Activated naive CD4-positive, alpha-beta T cell treated with anti-CD3 and anti-CD28 coated beads, Interleukin-2, amount 10 ng/mL, durations not matched to agents 7 days and 5 days (primary cell): ENCODE results near the gene METTL27.
"Not testable (repeated sequence)": the region's sequence is repeated elsewhere in the genome, so short reads cannot be mapped to it uniquely, and the experiment has no call there.

ENCODE experiments used
- CTCF ChIA-PET: fragments of 350-600 bp; sonication (Branson Sonifier 250); formaldehyde crosslinking; loops from one replicate; lab custom pipeline; 2021; ENCODE audit warnings: antibody characterized with exemption; lab: Charles Lee
- DNase-seq: peaks from one replicate; pipeline ENCODE4 v3.0.0-alpha.2; 2020
- H3K27ac Mint-ChIP-seq: one replicate; pipeline ENCODE4 v1.8.0; 2021; ENCODE audit warnings: mild to moderate bottlenecking, moderate library complexity, mixed read lengths
- H3K27me3 Mint-ChIP-seq: one replicate; pipeline ENCODE4 v1.8.0; 2021; ENCODE audit warnings: mild to moderate bottlenecking, mixed read lengths
- H3K36me3 Mint-ChIP-seq: one replicate; pipeline ENCODE4 v1.8.0; 2021; ENCODE audit warnings: mixed read lengths
- H3K4me1 Mint-ChIP-seq: one replicate; pipeline ENCODE4 v1.8.0; 2021; ENCODE audit warnings: mixed read lengths
- H3K4me3 Mint-ChIP-seq: one replicate; pipeline ENCODE4 v1.8.0; 2021; ENCODE audit warnings: mild to moderate bottlenecking, moderate library complexity, mixed read lengths
- H3K9me3 Mint-ChIP-seq: one replicate; pipeline ENCODE4 v1.8.0; 2021; ENCODE audit warnings: mixed read lengths

METTL27 gene

DNA sequence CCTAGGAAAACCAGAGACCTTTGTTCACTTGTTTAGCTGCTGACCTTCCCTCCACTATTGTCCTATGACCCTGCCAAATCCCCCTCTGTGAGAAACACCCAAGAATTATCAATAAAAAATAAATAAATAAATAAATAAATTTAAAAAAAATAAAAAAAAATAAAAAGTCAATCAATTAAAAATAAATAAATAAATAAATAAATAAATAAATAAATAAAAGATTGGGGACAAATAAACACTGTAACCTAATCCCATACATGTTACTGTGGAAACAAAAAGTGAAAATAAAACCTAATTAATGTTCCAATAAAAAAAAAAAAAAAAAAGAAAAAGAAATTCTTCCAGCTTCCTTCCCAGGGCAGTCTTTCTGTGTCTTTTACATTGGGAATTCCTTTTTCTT is 5.1 kb downstream of the METTL27 start:
- not testable (repeated sequence) for H3K36me3 Mint-ChIP-seq, H3K27me3 Mint-ChIP-seq, H3K4me3 Mint-ChIP-seq, DNase-seq, H3K27ac Mint-ChIP-seq, H3K9me3 Mint-ChIP-seq
- CTCF ChIA-PET, result interaction anchor here (0.7 kb wide), 1 partner anchor 59 kb away, joined by 4 read pairs; no protein-coding TSS in a partner anchor
- H3K4me1 Mint-ChIP-seq, result peaks cover 10% of the 10 kb centered on the region

DNA sequence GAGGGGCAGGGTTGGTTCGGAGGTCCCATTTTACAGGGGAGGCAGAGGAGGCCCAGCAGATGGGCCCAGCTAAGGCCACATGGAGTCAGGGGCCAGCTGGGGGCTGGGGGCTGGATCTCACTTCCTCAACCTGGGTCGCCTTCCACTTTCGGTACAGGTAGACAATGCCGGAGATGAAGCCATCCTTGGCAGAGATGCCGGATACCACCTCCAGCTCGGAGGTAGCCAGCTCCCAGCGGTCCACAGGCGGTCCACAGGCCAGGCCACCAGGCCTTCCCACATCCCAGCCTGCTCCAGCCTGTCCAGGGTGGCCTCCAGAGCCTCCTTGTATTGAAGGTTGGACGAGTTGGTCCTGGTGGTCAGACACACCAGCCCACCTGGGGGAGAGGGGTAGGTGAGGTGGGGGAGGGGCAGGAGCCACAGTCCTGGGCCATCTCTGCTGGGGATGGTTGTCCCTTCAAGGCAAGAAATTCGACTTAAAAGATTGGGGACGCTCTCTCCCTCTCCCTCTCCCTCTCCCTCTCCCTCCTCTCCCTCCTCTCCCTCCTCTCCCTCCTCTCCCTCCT is 7.6 kb downstream of the METTL27 start:
- CTCF ChIA-PET, result no interaction called here
- Mint-ChIP-seq H3K4me1 (peaks cover 5% of the 10 kb centered on the region), H3K27ac (no peak overlapping the region), H3K4me3 (no peak overlapping the region), H3K36me3 (no peaks in the 10 kb centered on the region), H3K27me3 (peaks cover 13% of the 10 kb centered on the region), H3K9me3 (no peaks in the 10 kb centered on the region)
- DNase-seq, result no peak

DNA sequence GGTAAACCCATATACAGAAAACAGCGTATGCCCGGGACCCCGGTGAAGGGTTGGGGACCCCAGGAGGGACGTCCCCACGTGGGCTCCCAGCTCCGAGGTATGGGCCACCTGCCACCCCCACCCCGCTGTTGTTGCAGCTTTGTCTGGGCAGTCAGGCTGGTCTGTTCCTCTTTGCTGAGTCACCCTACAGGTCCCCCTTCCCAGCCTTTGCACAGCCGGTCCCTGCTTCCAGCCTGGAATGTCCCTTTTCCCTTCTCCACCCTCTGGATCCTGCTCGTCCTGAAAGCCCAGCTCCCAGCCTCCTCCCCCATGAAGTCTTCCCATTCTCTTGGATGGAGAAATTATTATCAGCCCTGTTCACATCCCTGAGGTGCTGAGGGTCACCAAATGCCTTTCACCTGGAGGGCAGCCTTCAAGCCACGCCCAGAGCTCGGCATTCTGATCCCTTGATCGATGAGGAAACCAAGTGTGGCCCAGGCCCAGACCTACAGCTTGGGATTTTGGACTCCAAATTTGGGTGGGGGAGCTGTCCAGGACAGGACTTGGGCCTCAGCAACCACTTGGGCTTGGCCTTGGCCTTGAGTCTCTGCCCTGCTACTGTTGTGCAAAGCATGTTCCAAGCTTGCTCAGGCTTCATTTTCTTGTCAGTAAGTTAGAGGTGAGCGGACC is 8.9 kb downstream of the METTL27 start:
- CTCF ChIA-PET, result interaction anchor here (0.6 kb wide), 1 partner anchor 370 kb away, joined by 3 read pairs; no protein-coding TSS in a partner anchor
- Mint-ChIP-seq H3K4me3 (no peak overlapping the region), H3K36me3 (no peaks in the 10 kb centered on the region), H3K27ac (no peak overlapping the region), H3K27me3 (peaks cover 24% of the 10 kb centered on the region), H3K4me1 (peaks cover 12% of the 10 kb centered on the region), H3K9me3 (no peaks in the 10 kb centered on the region)
- no peak for DNase-seq

DNA sequence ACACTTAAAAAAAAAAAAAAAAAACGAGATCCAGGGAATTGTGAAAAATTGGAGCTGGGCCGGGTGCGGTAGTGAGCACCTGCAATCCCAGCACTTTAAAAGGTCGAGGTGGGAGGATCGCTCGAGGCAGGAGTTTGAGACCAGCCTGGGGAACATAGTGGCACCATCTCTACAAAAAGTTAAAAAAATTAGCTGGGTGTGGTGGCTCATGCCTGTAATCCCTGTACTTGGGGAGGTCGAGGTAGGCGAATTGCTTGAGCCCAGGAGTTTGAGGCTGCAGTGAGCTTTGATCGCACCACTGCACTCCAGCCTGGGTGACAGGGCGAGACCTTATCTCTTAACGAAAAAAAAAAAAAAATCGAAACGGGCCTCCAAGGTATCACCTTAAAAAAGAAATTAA is 9.5 kb downstream of the METTL27 start:
- H3K27ac Mint-ChIP-seq, result no peak overlapping the region
- CTCF ChIA-PET, result no interaction called here
- H3K27me3 Mint-ChIP-seq, result peaks cover 21% of the 10 kb centered on the region
- peaks cover 15% of the 10 kb centered on the region for H3K4me1 Mint-ChIP-seq
- H3K4me3 Mint-ChIP-seq, result no peak overlapping the region
- no peaks in the 10 kb centered on the region for H3K9me3 Mint-ChIP-seq
- no peaks in the 10 kb centered on the region for H3K36me3 Mint-ChIP-seq
- DNase-seq, result no peak

DNA sequence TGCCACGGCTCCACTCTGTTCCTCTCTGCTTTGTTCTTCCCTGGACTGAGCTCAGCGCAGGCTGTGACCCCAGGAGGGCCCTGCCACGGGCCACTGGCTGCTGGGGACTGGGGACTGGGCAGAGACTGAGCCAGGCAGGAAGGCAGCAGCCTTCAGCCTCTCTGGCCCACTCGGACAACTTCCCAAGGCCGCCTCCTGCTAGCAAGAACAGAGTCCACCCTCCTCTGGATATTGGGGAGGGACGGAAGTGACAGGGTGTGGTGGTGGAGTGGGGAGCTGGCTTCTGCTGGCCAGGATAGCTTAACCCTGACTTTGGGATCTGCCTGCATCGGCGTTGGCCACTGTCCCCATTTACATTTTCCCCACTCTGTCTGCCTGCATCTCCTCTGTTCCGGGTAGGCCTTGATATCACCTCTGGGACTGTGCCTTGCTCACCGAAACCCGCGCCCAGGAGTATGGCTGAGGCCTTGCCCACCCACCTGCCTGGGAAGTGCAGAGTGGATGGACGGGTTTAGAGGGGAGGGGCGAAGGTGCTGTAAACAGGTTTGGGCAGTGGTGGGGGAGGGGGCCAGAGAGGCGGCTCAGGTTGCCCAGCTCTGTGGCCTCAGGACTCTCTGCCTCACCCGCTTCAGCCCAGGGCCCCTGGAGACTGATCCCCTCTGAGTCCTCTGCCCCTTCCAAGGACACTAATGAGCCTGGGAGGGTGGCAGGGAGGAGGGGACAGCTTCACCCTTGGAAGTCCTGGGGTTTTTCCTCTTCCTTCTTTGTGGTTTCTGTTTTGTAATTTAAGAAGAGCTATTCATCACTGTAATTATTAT is 10.3 kb downstream of the METTL27 start:
- CTCF ChIA-PET, result no interaction called here
- H3K36me3 Mint-ChIP-seq, result no peaks in the 10 kb centered on the region
- H3K4me3 Mint-ChIP-seq, result no peak overlapping the region
- DNase-seq, result no peak
- H3K27ac Mint-ChIP-seq, result no peak overlapping the region
- no peaks in the 10 kb centered on the region for H3K9me3 Mint-ChIP-seq
- peaks cover 25% of the 10 kb centered on the region for H3K27me3 Mint-ChIP-seq
- H3K4me1 Mint-ChIP-seq, result peaks cover 23% of the 10 kb centered on the region

DNA sequence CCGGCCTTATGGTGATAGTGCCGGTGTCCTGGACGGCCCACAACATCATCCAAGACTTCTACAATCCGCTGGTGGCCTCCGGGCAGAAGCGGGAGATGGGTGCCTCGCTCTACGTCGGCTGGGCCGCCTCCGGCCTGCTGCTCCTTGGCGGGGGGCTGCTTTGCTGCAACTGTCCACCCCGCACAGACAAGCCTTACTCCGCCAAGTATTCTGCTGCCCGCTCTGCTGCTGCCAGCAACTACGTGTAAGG is 10.8 kb downstream of the METTL27 start:
- CTCF ChIA-PET, result no interaction called here
- DNase-seq, result no peak
- Mint-ChIP-seq H3K4me3 (no peak overlapping the region), H3K27me3 (peaks cover 31% of the 10 kb centered on the region), H3K4me1 (peaks cover 28% of the 10 kb centered on the region), H3K9me3 (no peaks in the 10 kb centered on the region), H3K36me3 (no peaks in the 10 kb centered on the region), H3K27ac (no peak overlapping the region)

DNA sequence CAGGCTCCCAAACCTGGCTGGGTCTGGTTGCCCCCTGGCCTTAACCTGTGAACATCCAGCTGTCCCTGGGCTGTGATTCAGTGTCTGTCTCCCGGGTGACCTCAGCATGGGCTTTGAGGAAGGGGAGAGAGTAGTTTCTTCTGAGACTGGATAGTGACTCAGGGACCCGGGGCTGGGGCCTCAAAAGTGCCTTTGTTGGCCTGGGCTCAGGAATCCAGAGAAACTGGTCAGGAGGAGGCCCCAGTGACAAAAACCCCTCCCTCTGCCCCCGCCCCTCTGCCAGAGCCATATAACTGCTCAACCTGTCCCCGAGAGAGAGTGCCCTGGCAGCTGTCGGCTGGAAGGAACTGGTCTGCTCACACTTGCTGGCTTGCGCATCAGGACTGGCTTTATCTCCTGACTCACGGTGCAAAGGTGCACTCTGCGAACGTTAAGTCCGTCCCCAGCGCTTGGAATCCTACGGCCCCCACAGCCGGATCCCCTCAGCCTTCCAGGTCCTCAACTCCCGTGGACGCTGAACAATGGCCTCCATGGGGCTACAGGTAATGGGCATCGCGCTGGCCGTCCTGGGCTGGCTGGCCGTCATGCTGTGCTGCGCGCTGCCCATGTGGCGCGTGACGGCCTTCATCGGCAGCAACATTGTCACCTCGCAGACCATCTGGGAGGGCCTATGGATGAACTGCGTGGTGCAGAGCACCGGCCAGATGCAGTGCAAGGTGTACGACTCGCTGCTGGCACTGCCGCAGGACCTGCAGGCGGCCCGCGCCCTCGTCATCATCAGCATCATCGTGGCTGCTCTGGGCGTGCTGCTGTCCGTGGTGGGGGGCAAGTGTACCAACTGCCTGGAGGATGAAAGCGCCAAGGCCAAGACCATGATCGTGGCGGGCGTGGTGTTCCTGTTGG is 11.4 kb downstream of the METTL27 start, which contains the start of gene CLDN4:
Gene CLDN4, plus strand, starts transcription at position 316 of the 903 bp plus-strand sequence. Its CDS starts 206 bp downstream, at position 522.
- Mint-ChIP-seq H3K4me1 (peaks cover 29% of the 10 kb centered on the region), H3K4me3 (no peak within 1 kb of the TSS), H3K27ac (no peak within 1 kb of the TSS), H3K27me3 (peaks cover 37% of the 10 kb centered on the region), H3K9me3 (no peaks in the 10 kb centered on the region), H3K36me3 (no peaks in the 10 kb centered on the region)
- CTCF ChIA-PET, result no interaction called here
- no peak for DNase-seq

DNA sequence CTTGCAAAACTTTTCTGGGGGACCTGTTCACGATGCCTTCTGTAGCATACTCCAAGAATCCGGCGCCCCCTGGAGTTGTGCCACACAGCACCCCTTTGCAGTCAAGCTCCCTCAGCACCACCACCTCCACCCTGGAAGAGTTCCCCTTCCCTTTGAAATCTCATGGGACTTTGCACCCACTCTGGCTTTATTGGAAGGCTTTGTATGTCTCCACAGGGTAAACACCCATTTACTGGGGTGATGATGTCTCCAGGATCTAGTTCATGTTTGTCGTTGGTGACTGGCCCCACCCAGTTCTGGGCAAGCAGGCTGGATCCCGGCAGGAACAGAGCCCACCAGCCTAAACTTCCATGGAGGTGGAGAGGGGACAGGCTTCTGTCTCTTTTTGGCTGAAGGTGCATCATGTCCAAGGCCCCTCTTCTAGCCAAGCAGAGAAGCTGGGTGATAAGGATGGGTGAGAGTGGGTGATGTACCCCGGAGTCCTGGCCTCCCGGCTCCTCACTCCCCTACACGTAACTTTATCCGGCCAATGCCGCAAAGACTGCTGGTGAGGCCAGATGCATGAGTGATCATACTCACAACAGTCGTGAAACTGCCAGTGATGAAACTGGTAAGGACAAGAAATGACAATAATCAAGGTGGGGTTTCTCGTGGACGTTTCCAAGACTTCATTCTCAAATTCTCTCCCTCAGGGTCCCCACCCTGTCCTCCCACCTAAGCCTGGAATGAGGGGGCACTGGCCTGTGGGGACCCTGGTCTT is 12.2 kb downstream of the METTL27 start:
- H3K4me3 Mint-ChIP-seq, result no peak overlapping the region
- no peak overlapping the region for H3K27ac Mint-ChIP-seq
- no peaks in the 10 kb centered on the region for H3K36me3 Mint-ChIP-seq
- CTCF ChIA-PET, result no interaction called here
- peaks cover 45% of the 10 kb centered on the region for H3K27me3 Mint-ChIP-seq
- no peaks in the 10 kb centered on the region for H3K9me3 Mint-ChIP-seq
- H3K4me1 Mint-ChIP-seq, result peaks cover 29% of the 10 kb centered on the region
- DNase-seq, result no peak

DNA sequence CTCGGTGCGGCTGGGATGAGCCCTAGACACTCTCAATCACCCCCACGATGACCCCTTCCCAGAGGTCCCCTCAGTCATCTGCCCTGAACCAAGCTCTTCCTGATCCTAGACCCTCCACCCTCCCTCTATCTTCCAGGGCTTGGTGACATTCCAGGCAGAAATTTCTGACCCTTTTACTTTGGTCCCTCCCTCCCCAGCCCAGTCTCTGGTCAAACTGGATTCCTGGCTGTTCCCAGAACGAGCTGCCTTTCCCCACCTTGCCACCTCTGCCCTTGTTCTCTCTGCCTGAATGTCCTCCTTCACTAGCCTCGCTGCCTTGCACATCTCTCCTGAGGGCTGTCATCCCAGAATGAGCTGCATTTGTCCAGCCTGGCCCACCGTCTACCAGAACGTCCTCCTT is 12.8 kb downstream of the METTL27 start:
- no peak for DNase-seq
- Mint-ChIP-seq H3K27ac (no peak overlapping the region), H3K9me3 (no peaks in the 10 kb centered on the region), H3K4me3 (no peak overlapping the region), H3K27me3 (peaks cover 50% of the 10 kb centered on the region), H3K36me3 (no peaks in the 10 kb centered on the region), H3K4me1 (peaks cover 29% of the 10 kb centered on the region)
- CTCF ChIA-PET, result no interaction called here

DNA sequence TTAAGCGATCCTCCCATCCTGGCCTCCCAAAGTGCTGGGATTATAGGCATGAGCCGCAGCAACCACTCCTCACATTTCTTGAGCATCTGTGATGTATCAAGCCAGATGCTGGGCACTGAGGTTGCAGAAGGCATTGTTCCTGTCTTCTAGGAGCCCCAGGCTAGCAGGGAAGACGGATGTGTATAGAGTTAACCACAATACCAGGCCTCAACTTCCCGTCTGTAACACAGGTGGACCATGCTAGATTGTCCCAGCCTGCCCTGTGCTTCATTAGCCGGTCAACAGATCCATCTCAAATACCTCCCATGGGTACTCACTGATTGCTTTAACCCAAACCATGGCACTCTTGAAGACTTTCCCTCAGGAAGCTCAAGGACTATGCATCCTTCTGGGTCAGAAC is 13.3 kb downstream of the METTL27 start:
- Mint-ChIP-seq H3K4me3 (no peak overlapping the region), H3K36me3 (no peaks in the 10 kb centered on the region), H3K27ac (no peak overlapping the region), H3K9me3 (no peaks in the 10 kb centered on the region), H3K27me3 (peaks cover 50% of the 10 kb centered on the region), H3K4me1 (peaks cover 29% of the 10 kb centered on the region)
- DNase-seq, result no peak
- CTCF ChIA-PET, result no interaction called here

DNA sequence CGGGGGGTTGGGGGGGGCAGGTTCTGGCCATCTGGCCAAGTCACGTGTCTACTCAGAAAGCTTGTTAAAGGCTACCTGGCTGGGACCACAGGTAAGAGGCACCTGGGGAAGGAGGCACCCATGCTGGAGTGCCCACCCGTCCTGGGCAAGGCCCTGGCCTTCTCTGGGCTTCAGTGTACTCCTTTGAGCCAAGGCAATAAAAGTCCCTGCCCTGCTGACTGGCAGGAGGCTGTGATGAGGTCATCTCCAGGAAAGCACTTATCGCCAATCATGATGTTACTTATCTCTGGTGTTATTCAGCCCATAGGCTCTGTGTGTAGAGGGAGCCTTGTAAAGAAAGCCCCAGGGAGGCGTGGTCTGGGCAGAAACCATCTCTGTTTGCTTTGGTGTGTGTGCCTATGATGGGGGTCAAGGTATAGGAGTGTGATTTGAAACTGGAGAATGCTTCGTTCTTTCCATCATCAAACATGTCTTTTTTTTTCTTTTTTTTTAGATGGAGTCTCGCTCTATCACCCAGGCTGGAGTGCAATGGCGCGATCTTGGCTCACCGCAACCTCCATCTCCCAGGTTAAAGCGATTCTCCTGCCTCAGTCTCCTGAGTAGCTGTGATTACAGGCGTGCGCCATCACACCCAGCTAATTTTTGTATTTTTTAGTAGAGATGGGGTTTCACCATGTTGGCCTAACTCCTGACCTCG is 14.1 kb downstream of the METTL27 start:
- Mint-ChIP-seq H3K36me3 (no peaks in the 10 kb centered on the region), H3K27me3 (peaks cover 50% of the 10 kb centered on the region), H3K27ac (no peak overlapping the region), H3K4me3 (no peak overlapping the region), H3K4me1 (peaks cover 29% of the 10 kb centered on the region), H3K9me3 (no peaks in the 10 kb centered on the region)
- CTCF ChIA-PET, result no interaction called here
- no peak for DNase-seq

DNA sequence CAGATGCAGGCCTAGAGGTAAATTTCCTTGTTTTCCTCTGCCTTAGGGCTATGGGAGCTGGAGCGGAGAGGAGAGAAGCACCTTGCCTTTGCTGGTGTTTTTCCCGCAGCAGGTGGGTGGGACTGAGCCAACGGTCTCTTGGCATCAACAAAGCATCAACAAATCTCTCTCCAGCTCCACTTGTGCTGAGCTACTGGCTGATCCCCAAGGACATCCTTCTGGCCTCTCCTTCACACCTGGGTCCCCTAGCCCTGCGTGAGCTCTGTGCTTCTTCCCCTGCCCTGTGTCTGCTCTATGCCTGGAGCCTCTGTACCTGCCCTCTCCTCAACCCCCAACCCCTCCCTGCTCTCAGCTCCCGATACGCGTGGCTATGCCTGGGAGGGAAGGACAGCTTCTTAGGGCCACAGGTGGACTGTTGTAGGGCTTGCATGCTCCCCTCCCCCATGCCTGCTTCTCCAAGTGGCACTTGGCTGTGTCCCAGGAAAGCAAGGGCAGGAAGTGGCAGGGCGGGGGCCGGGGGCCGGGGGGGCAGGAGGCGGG is 14.7 kb downstream of the METTL27 start:
- peaks cover 50% of the 10 kb centered on the region for H3K27me3 Mint-ChIP-seq
- no peak for DNase-seq
- CTCF ChIA-PET, result interaction anchor here (1.6 kb wide), 1 partner anchor 27 kb away, joined by 4 read pairs; no protein-coding TSS in a partner anchor
- H3K4me3 Mint-ChIP-seq, result no peak overlapping the region
- H3K9me3 Mint-ChIP-seq, result no peaks in the 10 kb centered on the region
- no peak overlapping the region for H3K27ac Mint-ChIP-seq
- no peaks in the 10 kb centered on the region for H3K36me3 Mint-ChIP-seq
- H3K4me1 Mint-ChIP-seq, result peaks cover 29% of the 10 kb centered on the region

DNA sequence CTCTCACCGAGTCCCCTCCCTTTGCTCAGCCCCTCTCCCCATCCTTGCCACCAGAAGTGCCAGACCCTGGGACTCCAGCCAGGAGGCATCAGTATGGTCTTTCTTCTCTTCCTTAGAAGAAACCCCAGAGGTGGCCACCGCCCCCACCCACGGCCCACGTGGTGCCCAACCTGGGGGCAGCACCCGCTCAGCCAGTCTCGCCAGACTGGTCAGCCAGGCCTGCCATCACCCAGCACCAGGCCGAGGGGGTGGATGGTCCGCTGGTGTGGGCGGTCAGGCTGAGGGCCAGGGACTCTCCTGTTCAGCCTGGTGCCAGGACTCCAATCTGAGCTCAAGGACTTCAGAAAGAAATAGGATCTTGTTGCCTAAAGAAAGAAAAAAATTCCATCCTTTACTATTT is 17.3 kb downstream of the METTL27 start:
- no peaks in the 10 kb centered on the region for H3K36me3 Mint-ChIP-seq
- CTCF ChIA-PET, result interaction anchor here (0.7 kb wide), 1 partner anchor 9 kb away, joined by 3 read pairs; no protein-coding TSS in a partner anchor
- peaks cover 29% of the 10 kb centered on the region for H3K4me1 Mint-ChIP-seq
- H3K27ac Mint-ChIP-seq, result no peak overlapping the region
- H3K4me3 Mint-ChIP-seq, result no peak overlapping the region
- H3K27me3 Mint-ChIP-seq, result peaks cover 47% of the 10 kb centered on the region
- no peaks in the 10 kb centered on the region for H3K9me3 Mint-ChIP-seq
- DNase-seq, result no peak
